Activated CD4-positive, alpha-beta T cell treated with anti-CD3 and anti-CD28 coated beads, Interleukin-2, amount 50 U/mL, for 16 hours (primary cell): ENCODE results near the gene LTV1.
A peak's percentile ranks its signal among the peaks of the same experiment; 100 is the strongest.
"Not testable (repeated sequence)": the region's sequence is repeated elsewhere in the genome, so short reads cannot be mapped to it uniquely, and the experiment has no call there.

Experiments used
- DNase-seq: peaks from one replicate; pipeline ENCODE4 v3.0.0-alpha.2; 2020

Gene LTV1, protein sequence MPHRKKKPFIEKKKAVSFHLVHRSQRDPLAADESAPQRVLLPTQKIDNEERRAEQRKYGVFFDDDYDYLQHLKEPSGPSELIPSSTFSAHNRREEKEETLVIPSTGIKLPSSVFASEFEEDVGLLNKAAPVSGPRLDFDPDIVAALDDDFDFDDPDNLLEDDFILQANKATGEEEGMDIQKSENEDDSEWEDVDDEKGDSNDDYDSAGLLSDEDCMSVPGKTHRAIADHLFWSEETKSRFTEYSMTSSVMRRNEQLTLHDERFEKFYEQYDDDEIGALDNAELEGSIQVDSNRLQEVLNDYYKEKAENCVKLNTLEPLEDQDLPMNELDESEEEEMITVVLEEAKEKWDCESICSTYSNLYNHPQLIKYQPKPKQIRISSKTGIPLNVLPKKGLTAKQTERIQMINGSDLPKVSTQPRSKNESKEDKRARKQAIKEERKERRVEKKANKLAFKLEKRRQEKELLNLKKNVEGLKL

DNA sequence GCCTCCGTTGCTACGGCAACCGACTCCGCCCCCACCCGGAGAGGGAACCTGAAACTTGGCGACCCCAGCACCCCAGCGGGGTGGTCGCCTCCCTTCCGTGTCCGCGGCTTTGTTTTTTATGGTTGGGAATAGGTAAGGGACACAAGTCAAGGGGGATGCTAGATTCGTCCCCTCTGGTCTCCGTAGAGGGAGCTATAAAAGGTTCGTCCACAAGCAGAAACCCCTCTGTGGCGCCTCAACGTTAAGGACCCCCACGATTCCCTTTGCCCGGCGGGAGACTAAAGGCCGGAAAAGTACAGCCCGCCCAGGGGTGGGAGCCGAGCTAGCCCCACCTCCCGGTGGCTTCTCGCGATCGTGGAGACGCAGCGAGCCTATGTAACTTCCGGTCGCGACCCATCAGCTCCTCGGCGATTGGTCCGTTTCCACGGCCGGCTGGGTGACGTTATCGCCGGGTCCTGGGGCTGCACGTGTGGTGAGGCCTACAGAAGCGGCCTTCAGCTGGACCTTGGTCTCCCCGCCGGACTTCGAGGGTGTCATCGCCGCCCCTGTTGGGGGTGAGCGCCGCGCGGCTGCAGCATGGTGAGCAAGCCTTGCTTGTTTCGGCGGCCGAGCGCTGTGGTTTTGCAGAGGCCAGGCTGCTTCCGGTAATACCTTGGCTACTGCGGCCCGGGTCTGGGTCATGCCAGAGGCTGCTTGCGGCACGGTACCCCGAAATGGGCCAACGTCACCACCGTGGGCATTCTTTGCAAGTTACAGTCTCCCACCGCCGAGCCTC lies at the start of gene LTV1:
Gene LTV1, plus strand, starts transcription at position 437 of the 775 bp plus-strand sequence. Its CDS starts 140 bp downstream, at position 577.
- DNase-seq: peak; percentile 95

DNA sequence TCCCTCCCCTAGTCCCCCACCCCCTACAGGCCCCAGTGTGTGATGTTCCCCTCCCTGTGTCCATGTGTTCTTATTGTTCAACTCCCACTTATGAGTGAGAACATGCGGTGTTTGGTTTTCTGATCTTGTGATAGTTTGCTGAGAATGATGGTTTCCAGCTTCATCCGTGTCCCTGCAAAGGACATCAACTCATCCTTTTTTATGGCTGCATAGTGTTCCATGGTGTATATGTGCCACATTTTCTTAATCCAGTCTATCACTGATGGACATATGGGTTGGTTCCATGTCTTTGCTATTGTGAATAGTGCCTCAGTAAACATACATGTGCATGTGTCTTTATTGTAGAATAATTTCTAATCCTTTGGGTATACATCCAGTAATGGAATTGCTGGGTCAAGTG lies 46.6 kb upstream of the LTV1 start:
- not testable (repeated sequence) for DNase-seq

DNA sequence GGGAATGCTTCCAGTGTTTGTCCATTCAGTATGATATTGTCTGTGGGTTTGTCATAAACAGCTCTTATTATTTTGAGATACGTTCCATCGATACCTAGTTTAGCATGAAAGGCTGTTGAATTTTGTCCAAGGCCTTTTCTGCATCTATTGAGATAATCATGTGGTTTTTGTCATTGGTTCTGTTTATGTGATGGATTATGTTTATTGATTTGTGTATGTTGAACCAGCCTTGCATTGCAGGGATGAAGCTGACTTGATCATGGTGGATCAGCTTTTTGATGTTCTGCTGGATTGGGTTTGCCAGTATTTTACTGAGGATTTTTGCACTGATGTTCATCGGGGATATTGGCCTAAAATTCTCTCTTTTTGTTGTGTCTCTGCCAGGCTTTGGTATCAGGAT lies 44.7 kb upstream of the LTV1 start:
- not testable (repeated sequence) for DNase-seq

DNA sequence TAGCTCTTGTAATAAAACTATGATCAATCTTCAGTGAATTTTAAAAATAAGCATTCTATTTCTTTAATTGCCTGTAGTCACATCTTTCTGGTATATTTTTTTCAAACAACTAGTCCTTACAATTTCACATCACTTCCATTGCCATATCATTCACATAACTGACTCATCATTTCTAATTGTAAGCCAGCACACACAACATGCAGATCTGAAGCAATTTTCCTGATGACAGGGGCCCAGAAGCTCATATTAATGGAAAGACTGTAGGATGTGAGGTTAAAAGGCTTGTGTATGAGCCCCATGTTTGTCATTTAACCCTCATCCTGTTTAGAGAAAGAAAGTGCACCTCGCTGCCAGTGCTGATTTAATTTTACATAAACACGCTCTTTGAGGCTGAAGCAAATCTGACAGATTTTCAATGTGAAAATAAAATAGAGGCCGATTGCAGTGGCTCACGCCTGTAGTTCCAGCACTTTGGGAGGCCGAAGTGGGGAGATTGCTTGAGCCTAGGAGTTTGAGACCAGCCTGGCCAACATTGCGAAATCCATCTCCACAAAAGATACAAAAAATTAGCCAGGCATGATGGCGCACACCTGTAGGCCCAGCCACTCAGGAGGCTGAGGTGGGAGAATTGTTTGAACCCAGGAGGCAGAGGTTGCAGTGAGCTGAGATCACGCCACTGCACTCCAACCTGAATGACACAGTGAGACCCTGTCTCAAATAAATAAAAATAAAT lies 40.1 kb upstream of the LTV1 start:
- DNase-seq: no peak

DNA sequence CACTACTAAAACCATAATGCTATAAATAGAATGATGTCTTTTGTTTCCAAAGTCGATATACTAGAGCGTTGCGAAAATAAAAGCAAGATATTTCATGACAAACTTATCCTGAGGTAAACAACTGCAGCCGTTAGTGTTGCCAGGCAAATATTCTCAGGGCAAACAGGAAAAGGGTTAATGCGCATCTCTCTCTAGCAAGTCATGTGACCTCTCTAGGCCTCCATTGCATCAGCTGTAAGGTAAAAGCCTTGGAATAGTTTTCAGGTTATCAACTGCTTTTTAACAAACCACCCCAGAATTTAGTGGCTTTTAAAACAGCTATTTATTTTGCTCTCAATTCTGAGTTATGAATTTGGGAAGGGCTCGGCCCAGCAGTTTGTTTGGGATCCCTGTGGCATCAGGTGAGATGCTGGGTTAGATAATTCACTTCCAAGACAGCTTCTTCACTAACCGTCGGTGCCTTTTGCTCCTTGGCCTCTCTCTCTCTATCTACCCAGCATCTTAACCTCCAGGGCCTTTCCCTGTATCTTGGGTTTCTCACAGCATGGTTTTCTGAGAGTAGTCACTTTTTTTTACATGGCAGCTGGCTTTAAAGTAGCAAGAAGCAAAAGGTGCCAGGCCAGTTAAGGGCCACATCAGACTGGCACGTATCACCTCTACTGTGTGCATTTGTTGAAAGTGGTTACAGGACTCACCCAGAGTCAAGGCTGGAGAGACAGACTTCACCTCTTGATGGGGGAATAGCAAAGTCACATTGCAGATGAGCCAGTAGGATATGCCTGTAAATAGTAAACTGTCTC lies 39.2 kb upstream of the LTV1 start:
- DNase-seq: no peak

DNA sequence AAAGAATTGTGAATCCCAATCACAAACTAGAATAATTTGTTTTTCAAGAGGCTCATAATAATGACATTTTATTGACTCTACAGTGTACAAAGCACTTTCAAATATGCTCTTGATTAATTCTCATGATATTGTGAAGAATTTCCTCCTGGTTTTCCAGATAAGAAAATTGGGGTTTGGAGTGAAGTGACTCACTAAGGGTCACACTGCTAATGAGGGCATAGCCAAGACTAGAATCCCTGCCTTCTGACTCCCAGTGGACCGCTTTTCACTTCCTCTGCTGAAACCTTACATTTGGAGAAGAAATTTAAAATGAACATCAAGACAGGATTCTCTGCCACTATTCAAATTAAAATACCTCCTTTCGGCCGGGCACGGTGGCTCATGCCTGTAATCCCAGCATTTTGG lies 38.3 kb upstream of the LTV1 start:
- no peak for DNase-seq

DNA sequence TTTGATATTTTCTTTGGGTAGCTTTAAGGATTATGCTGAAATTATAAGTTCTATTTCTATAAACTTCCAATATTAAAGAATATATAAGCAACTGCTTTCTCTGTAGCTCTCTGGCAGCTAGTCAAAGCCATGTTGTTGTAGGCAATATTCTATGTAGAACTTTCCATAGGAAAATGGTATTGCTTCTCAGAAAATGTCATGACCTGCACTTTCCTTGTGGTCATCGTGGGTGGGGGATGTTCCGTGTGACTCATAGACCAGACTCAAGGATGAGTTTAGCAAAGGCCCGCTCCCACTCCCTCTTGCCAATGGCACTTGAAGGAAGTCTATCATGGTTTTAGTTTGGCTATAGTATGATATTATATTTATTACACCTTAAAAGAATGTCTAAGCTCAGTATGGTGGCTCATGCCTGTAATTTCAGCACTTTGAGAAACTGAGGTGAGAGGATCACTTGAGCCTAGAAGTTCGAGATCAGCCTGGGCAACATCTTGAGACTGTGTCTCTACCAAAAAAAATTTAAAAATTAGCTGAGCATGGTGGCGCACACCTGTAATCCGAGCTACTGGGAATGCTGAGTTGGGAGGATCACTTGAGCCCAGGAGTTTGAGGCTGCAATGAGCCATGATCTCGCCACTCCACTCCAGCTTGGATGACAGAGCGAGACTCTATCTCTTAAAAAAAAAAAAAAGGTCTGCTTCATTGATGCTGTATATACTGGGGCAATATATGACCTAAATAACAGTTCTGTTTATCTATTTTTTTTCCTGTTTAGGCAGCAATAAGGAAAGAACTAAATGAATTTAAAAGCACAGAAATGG lies 36.6 kb upstream of the LTV1 start:
- peak; percentile 65 for DNase-seq

DNA sequence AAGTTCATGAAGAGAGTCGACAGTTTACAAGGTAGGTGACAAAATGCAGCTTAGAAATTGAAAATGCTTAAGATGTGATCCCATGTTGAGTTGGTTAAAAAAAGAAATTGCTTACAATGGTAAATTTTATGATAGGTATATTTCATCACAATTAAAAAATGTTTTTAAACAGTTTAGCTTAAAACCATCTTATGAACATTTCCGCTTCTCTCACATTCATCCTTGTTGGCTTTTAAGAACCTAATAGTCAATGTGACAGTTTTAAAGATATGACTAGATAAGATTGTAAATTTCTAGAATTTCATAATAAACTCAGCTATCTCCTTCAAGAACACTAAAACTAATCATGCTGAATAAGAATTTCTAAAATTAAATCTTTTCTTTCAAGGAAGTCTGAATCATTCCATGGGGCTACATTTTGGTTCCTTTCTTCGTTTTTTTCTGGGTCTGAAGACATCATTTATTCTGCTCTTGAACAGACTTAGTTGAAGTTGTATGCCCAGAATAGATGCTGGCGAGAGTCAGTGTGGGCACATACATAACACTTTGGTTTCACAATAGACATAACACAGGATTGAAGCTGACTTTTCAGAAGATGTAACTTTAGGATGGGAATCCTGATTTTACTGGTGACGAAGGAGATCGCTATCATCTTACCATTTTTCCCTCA lies 35.9 kb upstream of the LTV1 start:
- DNase-seq: peak; percentile 21

DNA sequence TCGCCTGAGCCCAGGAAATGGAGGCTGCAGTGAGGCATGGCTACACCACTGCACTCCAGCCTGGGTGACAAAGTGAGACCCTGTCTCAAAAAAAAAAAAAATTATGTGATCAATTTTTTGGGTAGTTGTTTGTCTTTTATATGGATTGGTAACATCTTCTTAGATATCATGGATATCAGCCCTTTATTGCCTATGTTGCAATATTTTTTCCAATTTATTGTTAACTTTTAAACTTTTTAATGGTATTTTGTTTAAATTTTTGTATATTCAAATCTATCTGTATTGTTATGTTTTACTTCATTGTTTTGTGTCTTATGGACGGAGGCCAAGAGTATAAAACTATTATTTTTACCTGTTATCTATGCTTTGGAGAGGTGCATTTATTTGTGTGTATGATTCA lies 32.4 kb upstream of the LTV1 start:
- DNase-seq: no peak

DNA sequence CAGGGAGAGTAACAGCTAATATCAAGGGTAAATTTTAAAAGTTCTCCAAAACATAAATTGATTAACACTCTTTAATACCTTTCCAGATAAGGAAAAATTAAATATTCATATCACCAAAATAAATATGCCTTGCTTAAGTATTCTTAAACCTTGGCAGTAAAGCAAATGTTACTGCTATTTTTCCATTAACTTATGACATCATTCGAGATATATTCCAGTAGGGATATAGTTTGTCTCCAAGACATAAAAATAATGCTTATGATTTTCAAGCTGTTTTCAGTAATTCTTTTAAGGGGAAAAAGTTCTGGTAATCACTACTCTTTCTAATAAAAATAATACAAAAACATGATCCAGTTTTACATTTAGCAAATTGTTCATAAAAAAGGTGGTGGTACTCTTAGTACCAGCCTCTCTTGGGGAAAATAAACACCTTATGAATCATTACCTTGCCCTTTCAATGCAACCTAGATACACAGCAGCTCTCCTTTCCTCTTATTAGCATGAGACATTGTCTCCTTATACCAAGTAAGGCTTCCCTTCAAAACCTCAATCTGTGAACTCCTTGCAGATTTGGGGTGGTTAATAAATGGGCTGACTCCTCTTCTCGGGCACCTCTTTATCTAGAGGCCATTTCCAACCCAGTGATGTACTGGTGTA lies 31.5 kb upstream of the LTV1 start:
- no peak for DNase-seq

DNA sequence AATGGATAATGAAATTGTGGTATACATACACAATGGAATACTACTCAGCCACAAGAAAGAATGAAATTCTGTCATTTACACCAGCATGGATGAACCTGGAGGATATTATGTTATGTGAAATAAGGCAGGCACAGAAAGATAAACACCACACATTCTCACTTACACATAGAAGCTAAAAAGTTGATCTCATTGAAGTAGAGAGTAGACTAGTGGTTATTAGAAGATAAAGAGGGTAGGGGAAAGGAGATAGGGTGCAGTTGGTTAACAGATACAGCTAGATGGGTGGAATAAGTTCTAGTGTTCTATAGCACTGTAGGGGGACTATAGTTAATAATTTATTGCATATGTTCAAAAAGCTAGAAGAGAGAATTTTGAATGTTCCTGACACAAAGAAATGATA lies 25.5 kb upstream of the LTV1 start:
- no peak for DNase-seq

DNA sequence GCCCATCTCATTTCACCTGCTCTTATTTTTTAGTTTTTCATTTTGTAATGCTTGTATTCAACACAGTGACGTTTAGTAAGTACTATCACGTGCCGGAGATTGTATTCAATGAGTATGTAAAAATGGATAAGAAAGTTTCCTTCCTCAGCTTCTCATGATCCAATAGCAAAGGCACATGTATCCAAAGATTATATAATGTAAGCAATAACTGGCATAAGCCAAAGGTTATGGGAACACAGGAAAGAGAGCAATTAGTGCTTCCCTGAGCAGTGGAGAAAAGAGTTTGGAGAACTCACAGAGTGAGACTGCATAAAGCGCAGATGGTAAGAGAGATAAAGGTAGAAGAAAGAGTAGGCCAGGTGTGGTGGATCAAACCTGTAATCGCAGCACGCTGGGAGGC lies 21.8 kb upstream of the LTV1 start:
- DNase-seq: no peak

DNA sequence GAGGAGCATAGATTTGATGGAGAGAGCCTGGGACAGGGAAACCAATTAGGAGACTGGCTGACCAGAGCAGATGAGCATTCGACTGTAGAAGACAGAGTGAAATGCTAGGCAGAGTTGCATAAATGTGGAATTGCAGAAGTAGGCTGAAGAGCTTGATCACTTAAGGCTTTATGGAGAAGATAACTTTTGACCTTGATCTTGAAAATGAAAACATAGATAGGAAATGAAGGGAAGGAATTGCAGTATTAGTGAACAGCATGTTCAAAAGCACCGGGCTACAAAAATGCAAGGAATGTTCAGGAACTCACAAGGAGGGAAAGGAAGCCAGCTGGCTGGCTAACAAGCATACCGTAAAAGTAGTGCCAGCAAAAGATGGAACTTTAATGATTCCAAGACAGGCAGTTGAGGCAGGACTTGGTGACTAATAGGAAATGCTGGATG lies 20.5 kb upstream of the LTV1 start:
- no peak for DNase-seq

DNA sequence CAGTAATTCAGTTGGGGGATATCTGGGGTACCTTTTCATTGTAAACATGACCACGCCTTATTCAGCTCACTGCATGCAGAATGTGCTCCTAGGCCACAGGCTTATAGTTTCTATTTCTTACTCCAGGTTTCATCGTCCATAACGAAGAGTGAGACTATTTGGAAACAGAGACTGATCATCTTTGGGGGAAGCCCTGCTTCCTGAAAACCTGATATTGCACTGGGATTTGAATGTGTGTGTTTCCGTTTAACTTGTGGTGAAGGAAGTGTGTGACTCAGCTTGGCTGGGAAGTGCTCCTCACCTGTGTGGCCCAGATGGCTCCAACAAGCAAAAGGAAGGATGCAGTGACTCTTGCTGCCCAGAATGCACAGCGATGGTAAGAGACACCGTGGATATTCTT lies 19.6 kb upstream of the LTV1 start:
- no peak for DNase-seq

DNA sequence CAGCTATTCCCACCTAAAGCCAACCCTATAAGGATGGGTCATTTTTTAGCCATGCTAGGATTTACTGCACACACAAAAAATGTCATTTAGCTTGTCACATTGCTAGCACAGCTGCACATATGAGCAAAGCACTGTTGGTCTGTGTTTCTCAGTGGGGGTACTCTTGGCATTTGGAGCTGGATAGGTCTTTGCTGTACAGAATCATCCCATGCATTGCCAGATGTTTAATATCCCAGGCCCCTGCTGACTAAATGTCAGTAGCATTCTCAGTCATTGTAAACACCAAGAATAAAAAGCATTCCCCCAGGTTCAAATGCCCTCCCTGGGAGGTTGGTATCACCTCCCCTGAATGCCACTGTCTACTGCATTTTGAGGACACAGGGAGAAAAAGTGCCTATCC lies 14.6 kb upstream of the LTV1 start:
- no peak for DNase-seq

DNA sequence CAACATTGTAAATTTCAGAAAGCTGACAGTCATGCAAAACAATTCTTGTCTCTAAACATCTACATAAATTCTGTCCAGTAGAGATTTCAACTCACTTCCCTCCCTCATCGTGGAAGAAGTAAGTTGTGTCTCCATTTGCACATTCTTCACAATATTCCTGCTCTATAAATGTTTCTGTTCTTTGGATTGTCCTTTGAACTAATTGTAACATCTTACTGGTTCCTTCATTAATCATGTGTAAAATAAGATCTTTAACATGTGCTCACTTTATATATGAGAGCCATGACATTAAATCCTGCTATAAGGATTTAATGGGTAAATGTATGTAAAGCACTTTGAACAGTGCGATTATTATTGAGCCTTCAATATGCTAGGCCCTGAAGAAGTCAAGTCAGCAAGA lies 7.0 kb upstream of the LTV1 start:
- DNase-seq: no peak

DNA sequence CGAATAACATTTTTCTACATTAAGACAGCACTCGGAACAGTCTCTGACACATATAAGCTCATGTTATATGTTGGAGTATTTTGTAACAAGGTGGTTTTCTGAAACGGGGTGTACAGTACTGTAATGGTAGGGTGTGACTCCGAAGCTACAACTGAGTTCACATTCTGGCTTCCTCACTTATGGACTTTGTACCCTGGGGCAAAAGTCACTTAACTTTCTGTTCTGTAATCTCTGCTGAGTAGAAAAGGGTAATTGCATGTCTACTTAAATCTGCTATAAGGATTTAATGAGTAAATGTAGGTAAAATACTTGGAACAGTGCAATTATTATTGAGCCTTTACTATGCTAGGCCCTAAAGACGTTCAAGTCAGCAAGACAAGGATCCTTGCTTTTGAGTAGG lies 4.7 kb upstream of the LTV1 start:
- DNase-seq: no peak

DNA sequence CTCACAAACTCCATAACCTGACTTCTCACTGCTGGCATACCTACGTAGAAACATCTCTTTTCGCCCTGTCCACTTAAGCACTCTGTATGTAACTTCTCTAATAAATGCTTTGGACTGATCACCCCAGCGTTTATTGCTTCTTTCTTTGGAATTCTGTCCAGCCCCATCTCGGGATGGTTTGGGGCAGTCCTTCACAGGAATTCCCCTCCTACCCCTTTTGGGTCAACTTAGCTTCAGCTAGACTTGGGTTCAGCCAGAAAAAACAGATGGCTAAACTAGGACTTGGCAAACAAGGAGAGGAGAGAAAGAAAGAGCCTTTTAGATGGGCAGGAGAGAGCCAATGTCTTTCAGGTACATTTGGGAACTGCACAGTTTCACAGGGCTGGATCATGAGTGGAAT lies 3.9 kb upstream of the LTV1 start:
- DNase-seq: no peak

DNA sequence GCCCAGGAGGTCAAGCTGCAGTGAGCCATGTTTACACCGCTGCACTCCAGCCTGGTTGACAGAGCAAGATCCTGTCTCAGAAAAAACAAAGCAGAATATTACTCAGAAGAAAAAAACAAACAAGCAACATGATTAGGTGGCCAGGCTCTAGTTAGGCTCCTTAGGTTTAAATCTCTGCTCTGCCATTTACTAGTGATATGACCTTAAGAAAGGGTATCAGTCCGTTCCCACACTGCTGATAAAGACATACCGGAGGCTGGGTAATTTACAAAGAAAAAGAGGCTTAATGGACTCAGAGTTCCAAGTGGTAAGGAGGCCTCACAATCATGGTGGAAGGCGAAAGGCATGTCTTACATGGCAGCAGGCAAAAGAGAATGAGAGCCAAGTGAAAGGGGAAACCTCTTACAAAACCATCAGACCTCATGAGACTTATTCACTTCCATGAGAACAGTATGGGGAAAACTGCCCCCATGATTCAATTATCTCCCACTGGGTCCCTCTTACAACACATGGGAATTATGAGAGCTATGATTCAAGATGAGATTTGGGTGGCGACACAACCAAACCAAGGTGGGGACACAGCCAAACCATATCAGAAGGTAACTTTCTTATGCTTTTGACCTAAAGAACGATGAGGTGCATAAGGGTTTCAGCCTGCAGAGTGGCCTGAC lies 2.4 kb upstream of the LTV1 start:
- DNase-seq: no peak

DNA sequence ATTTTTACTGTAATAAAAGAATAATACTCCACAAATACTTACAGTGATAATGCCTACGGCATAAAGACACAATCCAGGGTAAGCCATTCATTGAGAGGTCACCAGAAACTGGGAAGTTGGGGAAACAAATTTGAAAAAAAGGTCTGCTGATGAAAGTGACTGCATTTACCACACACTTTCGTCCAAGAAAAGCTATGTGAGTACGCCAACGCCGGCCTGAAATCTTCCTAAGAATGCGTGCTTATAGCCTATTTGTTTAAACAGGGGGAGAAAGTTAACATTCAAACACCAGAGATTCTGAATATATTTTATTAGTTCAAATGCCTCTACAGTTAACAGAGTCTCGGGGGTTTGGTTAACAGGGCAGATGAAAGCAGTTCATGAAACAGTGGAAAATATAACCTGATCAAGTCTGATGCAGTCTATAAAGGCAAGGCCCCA lies 657 bp upstream of the LTV1 start:
- DNase-seq: no peak
